ENCODE measurements around the gene CAMTA1. TPM values are rescaled to one million over a fixed set of nuclear protein-coding genes. Genes with fewer than 3 reads are reported as not detected.
A peak's percentile ranks its signal among the peaks of the same experiment; 100 is the strongest.
"Not testable (repeated sequence)": the region's sequence is repeated elsewhere in the genome, so short reads cannot be mapped to it uniquely, and the experiment has no call there.

CAMTA1 gene
- total RNA-seq (2021) (85.2 and 92.2 TPM in 2 replicates), Bru-seq, nascent RNA (percentile 49 among the genes with signal in this experiment), BruChase-seq, experiment 1, labeled RNA remaining after a 2-hour chase (percentile 52 among the genes with signal in this experiment), BruChase-seq, experiment 2, labeled RNA remaining after a 6-hour chase (percentile 54 among the genes with signal in this experiment)
- long read RNA-seq, transcript CAMTA1-209 (4 exons, 863 nt): minor isoform, 18 of 239 reads
- long read RNA-seq, transcript CAMTA1-213 (3 exons, 538 nt): minor isoform, 49 of 239 reads
- long read RNA-seq, transcript CAMTA1-202 (5 exons, 431 nt): minor isoform, 17 of 239 reads
- long read RNA-seq, transcript CAMTA1-208 (4 exons, 567 nt): major isoform, 137 of 239 reads
- long read RNA-seq, partial matches to known transcripts: 2 of 239 reads
- long read RNA-seq, other reads (novel, unspliced or antisense): 12 of 239 reads

GRCh38 chr1:6785318-6785727, at the start of gene CAMTA1:
Gene CAMTA1 (plus strand): TSS chr1:6785454. CDS start chr1:6785531, 77 bp downstream.
- Histone ChIP-seq H3K9me3 (ENCODE audit: low read depth, low read length, poor library complexity, severe bottlenecking) (no peaks in the 10 kb centered on the region), H3K27ac (ENCODE audit: low read depth, low read length, poor library complexity, severe bottlenecking) (peak within 1 kb of the TSS; percentile 96), H3K4me1 (ENCODE audit: insufficient read depth, low read length, poor library complexity, severe bottlenecking) (peaks cover 4% of the 10 kb centered on the region), H3K36me3 (ENCODE audit: insufficient read depth, low read length, poor library complexity, severe bottlenecking) (no peaks in the 10 kb centered on the region), H3K4me3 (ENCODE audit: low read depth, low read length, poor library complexity, severe bottlenecking) (peak within 1 kb of the TSS; percentile 85), H3K27me3 (replicated peaks; ENCODE audit: insufficient read depth, low read depth, low read length, poor library complexity) (no peaks in the 10 kb centered on the region)
- no peak for TF ChIP-seq CTCF (conservative IDR thresholded peaks at IDR 0.05; ENCODE audit: low read depth, low read length)
- TF ChIP-seq EZH2 (IDR thresholded peaks at IDR 0.05; ENCODE audit: borderline replicate concordance, low read depth, low read length, poor library complexity, severe bottlenecking): no peak
- CTCF ChIA-PET: interaction anchor here (0.6 to 1.4 kb wide), 3 partner anchors 10 to 378 kb away, joined by 3 to 17 read pairs (median 4); no protein-coding TSS in a partner anchor
- POLR2A ChIA-PET (ENCODE audit: low non-redundant PET): interaction anchor here (0.6 kb wide), 1 partner anchor 983 kb away, joined by 3 read pairs; no protein-coding TSS in a partner anchor
- intact Hi-C loops (cut with micrococcal nuclease; ENCODE audit: unreplicated experiment): no loop called here
- BruUV-seq (replicated peaks): no TSS peak
- DNase-seq (ENCODE audit: low spot score): no peak

GRCh38 chr1:6738987-6739676, 46.1 kb upstream of the CAMTA1 start:
- Histone ChIP-seq H3K9me3 (ENCODE audit: low read depth, low read length, poor library complexity, severe bottlenecking) (no peaks in the 10 kb centered on the region), H3K27ac (ENCODE audit: low read depth, low read length, poor library complexity, severe bottlenecking) (no peak overlapping the region), H3K4me1 (ENCODE audit: insufficient read depth, low read length, poor library complexity, severe bottlenecking) (no peaks in the 10 kb centered on the region), H3K36me3 (ENCODE audit: insufficient read depth, low read length, poor library complexity, severe bottlenecking) (no peaks in the 10 kb centered on the region), H3K4me3 (ENCODE audit: low read depth, low read length, poor library complexity, severe bottlenecking) (no peak overlapping the region), H3K27me3 (replicated peaks; ENCODE audit: insufficient read depth, low read depth, low read length, poor library complexity) (no peaks in the 10 kb centered on the region)
- DNase-seq (ENCODE audit: low spot score): no peak
- BruUV-seq (replicated peaks): no TSS peak
- no peak for TF ChIP-seq EZH2 (IDR thresholded peaks at IDR 0.05; ENCODE audit: borderline replicate concordance, low read depth, low read length, poor library complexity, severe bottlenecking)
- TF ChIP-seq CTCF (conservative IDR thresholded peaks at IDR 0.05; ENCODE audit: low read depth, low read length): no peak
- CTCF ChIA-PET: no interaction called here
- POLR2A ChIA-PET (ENCODE audit: low non-redundant PET): no interaction called here
- intact Hi-C loops (cut with micrococcal nuclease; ENCODE audit: unreplicated experiment): no loop called here

DNA sequence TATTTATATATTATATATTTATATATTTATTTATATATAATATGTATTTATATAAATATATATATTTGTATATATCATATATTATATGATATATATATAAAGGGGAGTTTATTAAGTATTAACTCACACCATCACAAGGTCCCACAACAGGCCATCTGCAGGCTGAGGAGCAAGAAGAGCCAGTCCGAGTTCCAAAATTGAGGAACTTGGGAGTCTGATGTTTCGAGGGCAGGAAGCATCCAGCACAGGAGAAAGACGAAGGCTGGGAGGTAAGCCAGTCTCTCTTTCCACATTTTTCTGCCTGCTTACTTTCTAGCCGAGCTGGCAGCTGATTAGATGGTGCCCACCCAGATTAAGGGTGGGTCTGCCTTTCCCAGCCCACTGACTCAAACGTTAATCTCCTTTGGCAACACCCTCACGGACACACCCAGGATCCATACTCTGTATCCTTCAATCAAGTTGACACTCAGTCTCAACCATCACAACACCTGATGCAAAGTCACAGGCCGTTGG, 42.5 kb upstream of the CAMTA1 start:
- not testable (repeated sequence) for BruUV-seq (replicated peaks)

More for the DNA sequence above, 42.5 kb upstream of the CAMTA1 start:
- H3K9me3 ChIP-seq (ENCODE audit: low read depth, low read length, poor library complexity, severe bottlenecking); H3K4me1 ChIP-seq (ENCODE audit: insufficient read depth, low read length, poor library complexity, severe bottlenecking); POLR2A ChIA-PET (ENCODE audit: low non-redundant PET); intact Hi-C loops (cut with micrococcal nuclease; ENCODE audit: unreplicated experiment); CTCF ChIA-PET; H3K36me3 ChIP-seq (ENCODE audit: insufficient read depth, low read length, poor library complexity, severe bottlenecking); H3K27ac ChIP-seq (ENCODE audit: low read depth, low read length, poor library complexity, severe bottlenecking); H3K4me3 ChIP-seq (ENCODE audit: low read depth, low read length, poor library complexity, severe bottlenecking): not testable (repeated sequence)
- DNase-seq (ENCODE audit: low spot score): peak; percentile 32
- H3K27me3 ChIP-seq (replicated peaks; ENCODE audit: insufficient read depth, low read depth, low read length, poor library complexity): peaks cover 14% of the 10 kb centered on the region

All from A673 (cell line).